Muscle layer of colon (tissue), 2 donors: ENCODE results near the gene ZNF407.

Source experiments
- H3K27ac ChIP-seq: one replicate; pipeline ENCODE4 v1.7.0; 2013; ENCODE audit warnings: low read depth, mild to moderate bottlenecking, low read length, moderate library complexity
- H3K27me3 ChIP-seq, 2 donors: one replicate each; pipeline ENCODE4 v1.7.0; 2013; ENCODE audit warnings: low read length in 2 of 2, mild to moderate bottlenecking in 2 of 2; ENCODE audit not compliant: insufficient read depth in 2 of 2, control insufficient read depth in 1 of 2
- H3K36me3 ChIP-seq: one replicate; pipeline ENCODE4 v1.7.0; 2013; ENCODE audit warnings: mild to moderate bottlenecking, low read length; ENCODE audit not compliant: insufficient read depth
- H3K4me1 ChIP-seq: one replicate; pipeline ENCODE4 v1.7.0; 2013; ENCODE audit warnings: mild to moderate bottlenecking, low read length; ENCODE audit not compliant: insufficient read depth
- H3K4me3 ChIP-seq, 2 donors: one replicate each; pipeline ENCODE4 v1.7.0; 2013; ENCODE audit warnings: low read length in 2 of 2, low read depth in 1 of 2, mild to moderate bottlenecking in 1 of 2, moderate library complexity in 1 of 2
- H3K9ac ChIP-seq: one replicate; pipeline ENCODE4 v1.7.0; 2013; ENCODE audit warnings: low read length
- H3K9me3 ChIP-seq: one replicate; pipeline ENCODE4 v1.7.0; 2013; ENCODE audit warnings: mild to moderate bottlenecking, low read length
- donor health status: abdominal sarcoma.
- donor health status: Adenocarcinoma of cecum.

The ZNF407 gene

GRCh38 chr18:74661008-74661407 lies 63.3 kb downstream of the ZNF407 start:
- no peaks in the 10 kb centered on the region for H3K9me3 ChIP-seq
- peaks cover 5% of the 10 kb centered on the region for H3K36me3 ChIP-seq
- no peak overlapping the region for H3K27ac ChIP-seq
- peaks cover 5% of the 10 kb centered on the region for H3K4me1 ChIP-seq
- no peaks in the 10 kb centered on the region for H3K27me3 ChIP-seq
- H3K9ac ChIP-seq, result no peak overlapping the region
- no peak overlapping the region for H3K4me3 ChIP-seq

DNA sequence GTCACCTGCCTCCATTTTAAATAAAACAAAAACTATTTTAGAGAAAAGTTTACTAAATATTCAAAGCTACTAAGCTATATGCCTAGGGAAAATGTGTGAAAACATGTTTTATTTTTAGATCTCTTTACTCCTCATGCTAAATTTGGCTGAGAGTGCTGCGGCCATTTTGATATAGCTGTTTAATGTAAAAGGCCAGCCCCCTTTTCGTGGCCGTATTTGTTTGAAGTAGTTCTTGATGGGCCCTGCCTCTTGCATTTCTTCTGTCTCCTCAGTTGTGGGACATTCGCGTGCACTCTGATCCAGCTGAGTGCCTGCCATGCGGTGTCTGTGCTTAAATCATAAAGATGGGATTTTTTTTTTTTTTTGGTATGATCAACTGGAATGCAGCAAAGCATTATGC lies 64.0 kb downstream of the ZNF407 start:
- Histone ChIP-seq H3K27me3 (no peaks in the 10 kb centered on the region), H3K27ac (no peak overlapping the region), H3K4me1 (peaks cover 5% of the 10 kb centered on the region), H3K9me3 (no peaks in the 10 kb centered on the region), H3K36me3 (peaks cover 5% of the 10 kb centered on the region), H3K4me3 (peak overlapping the region in 1 of 2 donors; percentile 12), H3K9ac (no peak overlapping the region)

- Histone ChIP-seq H3K27ac (no peak overlapping the region), H3K9ac (no peak overlapping the region), H3K27me3 (no peaks in the 10 kb centered on the region), H3K4me3 (no peak overlapping the region), H3K4me1 (no peaks in the 10 kb centered on the region), H3K9me3 (no peaks in the 10 kb centered on the region), H3K36me3 (peaks cover 5% of the 10 kb centered on the region)
Observed at GRCh38 chr18:74662622-74663021, 65.0 kb downstream of the ZNF407 start.

GRCh38 chr18:74665346-74665745 lies 67.7 kb downstream of the ZNF407 start:
- Histone ChIP-seq H3K27me3 (no peaks in the 10 kb centered on the region), H3K4me3 (no peak overlapping the region), H3K27ac (no peak overlapping the region), H3K9me3 (no peaks in the 10 kb centered on the region), H3K36me3 (peaks cover 5% of the 10 kb centered on the region), H3K9ac (no peak overlapping the region), H3K4me1 (no peaks in the 10 kb centered on the region)

DNA sequence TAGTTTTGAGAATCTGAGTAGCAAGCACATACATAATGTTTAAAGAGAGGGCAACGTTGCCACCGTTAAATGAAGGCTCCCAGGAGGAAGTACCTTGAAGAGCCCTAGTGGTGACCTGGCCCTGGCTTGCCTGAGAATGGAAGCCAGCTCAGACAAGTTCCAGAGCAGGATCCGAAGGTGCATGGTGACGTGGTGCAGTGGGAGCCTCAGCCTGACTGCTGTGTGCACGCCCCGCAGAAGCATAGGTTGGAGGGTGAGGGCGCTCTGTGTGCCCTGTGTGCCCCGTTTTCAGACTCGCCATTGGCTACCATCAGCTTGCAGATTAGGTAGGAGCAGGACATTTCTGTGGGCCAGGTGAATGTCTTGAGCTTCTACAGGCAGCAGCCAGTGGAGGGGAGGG lies 68.2 kb downstream of the ZNF407 start:
- peaks cover 5% of the 10 kb centered on the region for H3K36me3 ChIP-seq
- H3K4me1 ChIP-seq, result no peaks in the 10 kb centered on the region
- H3K4me3 ChIP-seq, result no peak overlapping the region
- no peaks in the 10 kb centered on the region for H3K9me3 ChIP-seq
- no peak overlapping the region for H3K27ac ChIP-seq
- no peak overlapping the region for H3K9ac ChIP-seq
- H3K27me3 ChIP-seq, result no peaks in the 10 kb centered on the region

DNA sequence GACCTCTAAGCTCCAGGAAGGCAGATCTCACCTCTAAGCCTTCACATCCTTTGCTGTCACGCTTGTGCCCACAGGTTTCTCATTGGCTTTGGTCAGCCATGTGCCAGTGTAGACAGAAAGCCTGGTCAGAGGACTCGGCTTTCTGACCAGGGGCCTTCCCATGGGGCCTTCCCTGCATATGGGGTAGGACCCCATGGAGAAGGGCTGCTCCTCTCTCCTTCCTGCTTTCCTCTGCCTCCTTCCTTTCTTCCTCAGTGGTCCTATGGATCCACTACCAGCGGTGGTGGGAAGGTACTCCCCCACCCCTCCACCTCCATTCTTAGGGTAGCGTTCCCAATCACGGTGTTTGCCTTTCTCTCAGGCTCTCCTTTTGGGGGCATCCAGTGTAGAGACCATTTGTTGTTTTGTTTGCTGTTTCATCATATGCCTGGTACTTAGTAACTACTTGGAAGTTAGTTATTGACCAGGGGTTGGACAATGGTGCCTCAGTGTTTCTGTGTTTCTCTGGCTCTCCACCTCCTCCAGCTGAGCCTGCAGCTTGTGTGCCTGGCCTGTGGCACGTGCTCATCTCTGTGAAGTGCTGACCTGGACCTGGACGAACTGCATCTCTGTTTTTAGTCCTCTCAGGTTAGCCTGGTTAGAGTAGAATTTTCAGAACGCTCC lies 71.6 kb downstream of the ZNF407 start:
- Histone ChIP-seq H3K4me1 (peaks cover 4% of the 10 kb centered on the region), H3K27ac (no peak overlapping the region), H3K9me3 (no peaks in the 10 kb centered on the region), H3K9ac (no peak overlapping the region), H3K27me3 (no peaks in the 10 kb centered on the region), H3K4me3 (no peak overlapping the region), H3K36me3 (no peaks in the 10 kb centered on the region)

DNA sequence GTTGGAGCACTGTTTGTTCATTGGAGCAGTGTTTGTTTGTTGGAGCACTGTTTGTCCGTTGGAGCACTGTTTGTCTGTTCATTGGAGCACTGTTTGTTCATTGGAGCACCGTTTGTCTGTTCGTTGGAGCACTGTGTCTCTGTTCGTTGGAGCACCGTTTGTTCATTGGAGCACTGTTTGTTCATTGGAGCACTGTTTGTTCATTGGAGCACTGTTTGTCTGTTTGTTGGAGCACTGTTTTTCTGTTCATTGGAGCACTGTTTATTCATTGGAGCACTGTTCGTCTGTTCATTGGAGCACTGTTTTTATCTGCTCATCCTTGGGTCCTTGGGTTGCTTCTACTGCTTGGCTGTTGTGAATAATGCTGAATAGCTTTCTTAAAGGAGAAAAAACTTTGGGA lies 74.7 kb downstream of the ZNF407 start:
- Histone ChIP-seq H3K36me3 (no peaks in the 10 kb centered on the region), H3K27me3 (no peaks in the 10 kb centered on the region), H3K4me3 (no peak overlapping the region), H3K9me3 (no peaks in the 10 kb centered on the region), H3K4me1 (peaks cover 13% of the 10 kb centered on the region), H3K27ac (no peak overlapping the region), H3K9ac (no peak overlapping the region)

DNA sequence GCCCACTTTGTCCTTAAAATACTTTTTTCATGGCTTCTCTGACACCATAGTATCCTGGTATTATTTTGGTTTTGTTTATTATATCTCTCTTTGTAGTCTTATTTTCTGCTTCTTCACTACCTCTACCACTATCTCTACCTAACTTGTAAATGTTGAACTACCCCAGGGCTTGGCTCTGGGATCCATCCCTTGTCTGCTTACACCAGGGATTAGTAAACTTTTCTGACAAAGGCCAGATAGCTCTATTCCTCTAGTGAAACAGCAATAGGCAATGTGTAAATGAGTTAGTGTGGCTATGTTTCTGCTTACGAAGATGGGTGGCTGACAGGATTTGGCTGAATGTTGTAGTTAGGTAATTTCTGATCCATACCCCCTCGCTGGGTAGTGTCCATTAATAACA lies 76.8 kb downstream of the ZNF407 start:
- Histone ChIP-seq H3K27me3 (no peaks in the 10 kb centered on the region), H3K4me3 (no peak overlapping the region), H3K27ac (peak overlapping the region; percentile 12), H3K36me3 (peaks cover 3% of the 10 kb centered on the region), H3K4me1 (peaks cover 13% of the 10 kb centered on the region), H3K9ac (no peak overlapping the region), H3K9me3 (no peaks in the 10 kb centered on the region)

GRCh38 chr18:74679006-74679678 lies 81.5 kb downstream of the ZNF407 start:
- H3K36me3 ChIP-seq, result peaks cover 3% of the 10 kb centered on the region
- H3K27me3 ChIP-seq, result no peaks in the 10 kb centered on the region
- H3K4me3 ChIP-seq, result no peak overlapping the region
- peaks cover 20% of the 10 kb centered on the region for H3K4me1 ChIP-seq
- H3K9me3 ChIP-seq, result no peaks in the 10 kb centered on the region
- H3K27ac ChIP-seq, result no peak overlapping the region
- no peak overlapping the region for H3K9ac ChIP-seq

DNA sequence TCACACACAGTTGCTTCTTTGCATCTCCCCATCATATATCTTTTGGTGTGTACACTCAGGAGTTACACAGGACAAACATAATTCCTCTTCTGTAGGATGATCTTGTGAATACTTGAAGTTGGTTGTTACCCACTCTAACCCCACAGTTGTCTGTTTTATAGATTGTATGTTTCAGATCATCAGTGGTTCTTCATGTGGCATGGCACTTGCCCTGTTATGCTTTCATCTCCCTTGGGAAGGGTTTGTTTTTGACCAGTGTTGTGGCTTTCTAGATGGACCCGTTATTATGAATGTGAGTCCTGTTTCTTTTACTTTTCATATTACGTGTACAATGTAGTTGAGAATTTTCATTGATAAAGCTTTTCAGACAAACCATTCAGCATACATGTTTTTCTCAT lies 82.0 kb downstream of the ZNF407 start:
- H3K4me3 ChIP-seq, result no peak overlapping the region
- H3K9ac ChIP-seq, result no peak overlapping the region
- H3K27ac ChIP-seq, result no peak overlapping the region
- H3K4me1 ChIP-seq, result peaks cover 17% of the 10 kb centered on the region
- no peaks in the 10 kb centered on the region for H3K9me3 ChIP-seq
- no peaks in the 10 kb centered on the region for H3K27me3 ChIP-seq
- H3K36me3 ChIP-seq, result peaks cover 3% of the 10 kb centered on the region

DNA sequence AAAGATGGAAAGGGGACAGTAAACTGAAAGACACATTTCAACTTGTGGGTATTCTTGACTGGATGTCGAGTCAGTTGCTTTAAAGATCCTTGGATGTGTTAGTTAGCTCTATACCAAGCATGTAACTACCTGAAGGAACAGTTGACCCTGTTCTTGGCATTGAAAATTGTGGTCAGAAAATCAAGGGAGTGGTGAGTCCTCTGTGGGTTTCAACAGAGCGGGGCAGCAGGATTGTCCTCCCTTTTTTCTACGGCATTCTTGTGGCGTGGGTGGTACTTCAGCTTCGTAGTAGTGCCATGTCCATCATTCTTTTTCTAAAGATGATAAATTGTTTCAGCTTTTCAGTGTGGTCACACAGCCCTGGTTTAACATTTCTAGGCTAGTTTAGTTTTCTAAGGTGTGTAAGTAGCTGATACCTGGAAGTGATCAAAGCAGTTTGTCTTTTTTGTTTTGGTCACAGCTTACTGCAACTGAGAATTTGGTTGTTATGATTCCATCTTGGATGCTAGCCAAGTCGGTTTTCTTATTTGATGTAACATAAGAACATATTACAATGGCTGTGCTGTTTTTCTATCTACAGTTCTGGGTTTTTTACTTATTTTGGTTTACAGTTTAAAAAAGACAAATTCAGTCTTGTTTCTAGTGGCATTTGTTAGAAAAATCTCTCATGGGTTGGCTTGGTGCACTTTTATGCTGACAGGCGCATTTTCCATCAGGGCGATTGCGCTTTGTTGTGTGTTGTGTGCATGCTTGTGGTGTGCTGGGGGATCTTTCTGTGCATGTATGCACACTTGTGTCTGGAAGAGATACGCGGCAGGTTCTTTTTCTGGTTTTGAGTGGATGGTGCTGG lies 84.7 kb downstream of the ZNF407 start:
- no peaks in the 10 kb centered on the region for H3K27me3 ChIP-seq

More for the DNA sequence above, 84.7 kb downstream of the ZNF407 start:
- Histone ChIP-seq H3K4me1 (peaks cover 10% of the 10 kb centered on the region), H3K4me3 (no peak overlapping the region), H3K9me3 (no peaks in the 10 kb centered on the region), H3K36me3 (peaks cover 9% of the 10 kb centered on the region), H3K27ac (no peak overlapping the region), H3K9ac (no peak overlapping the region)
